HCT116 (cell line): ENCODE data around the gene DPH3. TPM values are rescaled to one million over a fixed set of nuclear protein-coding genes. Genes with fewer than 3 reads are reported as not detected.
"Not testable (repeated sequence)": the region's sequence is repeated elsewhere in the genome, so short reads cannot be mapped to it uniquely, and the experiment has no call there.

Experiments
- ATAC-seq: fragments of 200-7000 bp; cut with Tn5 transposase; 2 replicates; pipeline ENCODE4 v1.9.1; 2020; ENCODE audit warnings: mild to moderate bottlenecking, moderate library complexity
- BruUV-seq: library from RNA; stranded (reverse); fragments of 400-500 nt; replicated peaks from 2 replicates; lab custom pipeline; 2021; lab: Mats Ljungman, UMichigan
- CTCF ChIA-PET: fragments of 300-600 bp; sonication (Branson Sonifier 250); formaldehyde crosslinking; loops from one replicate; lab custom pipeline; 2021; ENCODE audit warnings: antibody characterized with exemption; lab: Charles Lee
- POLR2A ChIA-PET: fragments of 300-600, 350-600 bp; sonication (Branson Sonifier 250); formaldehyde crosslinking; loops from one replicate; lab custom pipeline; 2021; ENCODE audit warnings: antibody characterized with exemption; lab: Charles Lee
- RAD21 ChIA-PET, 2 experiments: fragments of 300-600 bp; sonication (Branson Sonifier 250); formaldehyde crosslinking; loops; one replicate each; lab custom pipeline; 2023; ENCODE audit warnings: low total read pairs in 2 of 2; ENCODE audit not compliant: uncharacterized antibody in 2 of 2, unreplicated experiment in 2 of 2, low non-redundant PET in 1 of 2; lab: Charles Lee
- DNase-seq: peaks from one replicate; pipeline ENCODE4 v3.0.0-alpha.2; 2010; ENCODE audit warnings: low read depth, low spot score
- H2AFZ ChIP-seq: fragments of 200-600 bp; shearing (Covaris generic), sonication (generic); 2 replicates; pipeline ENCODE4 v1.6.1; 2017; ENCODE audit warnings: low read depth, mixed run types, mixed read lengths, antibody characterized with exemption, low read length; ENCODE audit not compliant: poor library complexity, severe bottlenecking
- H3K27ac ChIP-seq: 2 replicates; pipeline ENCODE4 v1.5.1; 2012; ENCODE audit warnings: low read depth, low read length
- H3K27me3 ChIP-seq: fragments of 200-600 bp; sonication (generic); 2 replicates; pipeline ENCODE4 v1.6.1; 2016; ENCODE audit warnings: mixed run types, low read length, mixed read lengths; ENCODE audit not compliant: insufficient read depth
- H3K36me3 ChIP-seq, 2 experiments: fragments of 200-500 bp in 1 of 2; fragments of 200-600 bp in 1 of 2; sonication (Bioruptor generic) in 1 of 2; sonication (generic) in 1 of 2; 2 replicates each; pipeline versions ENCODE4 v1.5.1 to v1.6.1; 2014 to 2016; ENCODE audit warnings: low read length in 2 of 2, inconsistent platforms in 1 of 2, mixed read lengths in 1 of 2, mixed run types in 1 of 2; ENCODE audit not compliant: insufficient read depth in 2 of 2, control insufficient read depth in 1 of 2
- H3K4me1 ChIP-seq, 2 experiments: fragments of 200-600 bp in 1 of 2; sonication (generic) in 1 of 2; 2 replicates each; pipeline versions ENCODE4 v1.5.1 to v1.6.1; 2012 to 2017; ENCODE audit warnings: low read length in 2 of 2, inconsistent platforms in 1 of 2, mild to moderate bottlenecking in 1 of 2, mixed read lengths in 1 of 2, mixed run types in 1 of 2, moderate library complexity in 1 of 2; ENCODE audit not compliant: insufficient read depth in 2 of 2, control insufficient read depth in 1 of 2
- H3K4me2 ChIP-seq: fragments of 200-600 bp; sonication (generic); 2 replicates; pipeline ENCODE4 v1.6.1; 2017; ENCODE audit warnings: mixed run types, low read length, mixed read lengths
- H3K4me3 ChIP-seq, 2 experiments: fragments of 200-600 bp in 1 of 2; sonication (generic) in 1 of 2; replicated peaks in 1 of 2; 2 replicates each; pipeline ENCODE4 v1.5.1; 2011 to 2016; ENCODE audit warnings: low read length in 2 of 2, control low read depth in 1 of 2, low read depth in 1 of 2, mild to moderate bottlenecking in 1 of 2, mixed read lengths in 1 of 2, mixed run types in 1 of 2
- H3K79me2 ChIP-seq: fragments of 200-600 bp; sonication (generic); 2 replicates; pipeline ENCODE4 v1.6.1; 2017; ENCODE audit warnings: mild to moderate bottlenecking, mixed run types, low read length, moderate library complexity, mixed read lengths; ENCODE audit not compliant: insufficient read depth
- H3K9ac ChIP-seq: fragments of 200-600 bp; sonication (generic); 2 replicates; pipeline ENCODE4 v1.6.1; 2016; ENCODE audit warnings: low read length, mixed read lengths
- H3K9me2 ChIP-seq: fragments of 200-600 bp; sonication (generic), shearing (Covaris generic); 2 replicates; pipeline ENCODE4 v1.6.1; 2017; ENCODE audit warnings: mixed run types, mild to moderate bottlenecking, moderate library complexity; ENCODE audit not compliant: insufficient read depth
- H3K9me3 ChIP-seq, 2 experiments: fragments of 200-500 bp in 1 of 2; fragments of 200-600 bp in 1 of 2; sonication (Bioruptor generic) in 1 of 2; sonication (generic) in 1 of 2; 2 replicates each; pipeline ENCODE4 v1.6.1; 2014 to 2017; ENCODE audit warnings: low read length in 2 of 2, mixed read lengths in 2 of 2, inconsistent platforms in 1 of 2, low read depth in 1 of 2, mild to moderate bottlenecking in 1 of 2, mixed run types in 1 of 2, moderate library complexity in 1 of 2; ENCODE audit not compliant: control insufficient read depth in 1 of 2, insufficient read depth in 1 of 2
- H4K20me1 ChIP-seq: fragments of 200-600 bp; sonication (generic), shearing (Covaris generic); 2 replicates; pipeline ENCODE4 v1.6.1; 2017; ENCODE audit warnings: mixed run types, mild to moderate bottlenecking, moderate library complexity; ENCODE audit not compliant: insufficient read depth
- CBX3 ChIP-seq: IDR thresholded peaks from 2 replicates; pipeline ENCODE4 v1.6.1; 2012; ENCODE audit warnings: low read depth
- EGR1 ChIP-seq: IDR thresholded peaks from 2 replicates; pipeline ENCODE4 v1.6.1; 2012; ENCODE audit warnings: low read depth
- EZH2 ChIP-seq: fragments of 200-600 bp; sonication (generic); IDR thresholded peaks from 2 replicates; pipeline ENCODE4 v1.6.1; 2017; ENCODE audit warnings: antibody characterized with exemption, mixed run types
- FOSL1 ChIP-seq: IDR thresholded peaks from 2 replicates; pipeline ENCODE4 v1.6.1; 2012; ENCODE audit warnings: low read depth
- JUND ChIP-seq: IDR thresholded peaks from 2 replicates; pipeline ENCODE4 v1.6.1; 2012
- POLR2A ChIP-seq: IDR thresholded peaks from 2 replicates; pipeline ENCODE4 v1.7.0; 2011; ENCODE audit warnings: borderline replicate concordance; ENCODE audit not compliant: insufficient read depth, insufficient read length; ENCODE audit errors: extremely low read depth
- POLR2AphosphoS5 ChIP-seq: IDR thresholded peaks from 2 replicates; pipeline ENCODE4 v1.6.1; 2011; ENCODE audit warnings: mild to moderate bottlenecking, low read depth, low read length, moderate library complexity
- SP1 ChIP-seq: IDR thresholded peaks from 2 replicates; pipeline ENCODE4 v1.6.1; 2012; ENCODE audit warnings: low read depth
- SRF ChIP-seq: IDR thresholded peaks from 2 replicates; pipeline ENCODE4 v1.6.1; 2012; ENCODE audit warnings: low read depth
- TCF7L2 ChIP-seq: IDR thresholded peaks from 2 replicates; pipeline ENCODE4 v1.7.0; 2011; ENCODE audit warnings: borderline replicate concordance, inconsistent platforms; ENCODE audit not compliant: insufficient read depth, insufficient read length; ENCODE audit errors: extremely low read depth
- intact Hi-C: fragments of 100-400 bp; cut with micrococcal nuclease; formaldehyde crosslinking; loops from 2 replicates; pipeline ENCODE4 v1.10.0; 2022
- total RNA-seq: library from RNA; stranded (reverse); gene quantifications from one replicate; pipeline ENCODE4 v1.2.1, GENCODE V29; 2021; ENCODE audit not compliant: unreplicated experiment
- TF ChIP-seq, protein P1 (sequence below): IDR thresholded peaks from 2 replicates; pipeline ENCODE4 v1.6.1; 2012
- TF ChIP-seq, protein P2 (sequence below): IDR thresholded peaks from 2 replicates; pipeline ENCODE4 v1.6.1; 2012
- TF ChIP-seq, protein P3 (sequence below): IDR thresholded peaks from 2 replicates; pipeline ENCODE4 v1.6.1; 2012; ENCODE audit warnings: low read depth

The DPH3 gene
- total RNA-seq, 1 experiment from 2014 or later = 13.8 TPM

DNA sequence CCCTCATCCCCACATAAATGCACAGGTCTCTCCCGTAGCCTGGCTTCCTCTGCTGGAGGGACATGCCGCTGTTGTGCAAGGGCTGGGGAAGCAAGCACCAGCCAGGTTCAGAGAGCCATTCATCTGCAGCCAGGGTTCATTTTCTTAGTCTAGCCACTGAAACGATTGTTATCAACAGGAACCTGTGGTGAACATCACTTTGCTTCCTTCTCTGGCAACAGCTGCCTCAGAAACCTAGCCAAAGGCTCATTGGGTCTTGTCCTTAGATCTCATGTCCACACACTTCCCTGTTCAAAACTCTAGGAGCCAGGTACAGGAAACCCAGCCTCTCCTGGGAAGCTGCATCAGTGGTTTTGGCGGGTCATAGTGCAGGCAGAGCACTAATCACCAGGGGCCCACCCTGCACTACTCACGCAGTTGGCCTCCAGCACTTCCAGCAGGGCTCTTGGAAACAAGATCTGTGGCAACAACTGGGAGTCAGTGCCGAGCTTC is 47.3 kb upstream of the DPH3 start (continued):
- TF ChIP-seq FOSL1 (no peak), SP1 (no peak), CBX3 (no peak), EGR1 (no peak), POLR2AphosphoS5 (no peak)
- TF ChIP-seq, protein P1, sequence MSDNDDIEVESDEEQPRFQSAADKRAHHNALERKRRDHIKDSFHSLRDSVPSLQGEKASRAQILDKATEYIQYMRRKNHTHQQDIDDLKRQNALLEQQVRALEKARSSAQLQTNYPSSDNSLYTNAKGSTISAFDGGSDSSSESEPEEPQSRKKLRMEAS = no peak
- TF ChIP-seq, protein P2, sequence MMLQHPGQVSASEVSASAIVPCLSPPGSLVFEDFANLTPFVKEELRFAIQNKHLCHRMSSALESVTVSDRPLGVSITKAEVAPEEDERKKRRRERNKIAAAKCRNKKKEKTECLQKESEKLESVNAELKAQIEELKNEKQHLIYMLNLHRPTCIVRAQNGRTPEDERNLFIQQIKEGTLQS = no peak

DNA sequence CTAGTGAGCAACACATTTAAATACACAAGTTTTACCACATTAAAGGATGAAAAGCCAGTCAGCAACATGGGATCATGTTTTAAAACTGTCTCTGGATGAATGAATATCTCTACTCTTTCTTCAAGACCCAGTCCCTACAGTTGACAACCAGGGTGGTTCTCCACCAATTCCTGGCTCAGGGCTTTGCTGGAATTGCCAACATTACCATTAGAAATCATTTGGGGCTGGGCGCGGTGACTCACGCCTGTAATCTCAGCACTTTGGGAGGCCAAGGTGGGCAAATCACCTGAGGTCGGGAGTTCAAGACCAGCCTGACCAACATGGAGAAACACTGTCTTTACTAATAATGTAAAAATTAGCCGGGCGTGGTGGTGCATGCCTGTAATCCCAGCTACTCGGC is 45.7 kb upstream of the DPH3 start:
- H3K9ac ChIP-seq, H3K27ac ChIP-seq, CTCF ChIA-PET, H3K27me3 ChIP-seq, H3K4me2 ChIP-seq, H2AFZ ChIP-seq, intact Hi-C loops, H3K9me2 ChIP-seq, DNase-seq, BruUV-seq, H3K36me3 ChIP-seq, H3K4me3 ChIP-seq, H3K9me3 ChIP-seq, ATAC-seq, RAD21 ChIA-PET, H3K79me2 ChIP-seq, H4K20me1 ChIP-seq: not testable (repeated sequence)
- POLR2A ChIA-PET = interaction anchor here (0.7 kb wide), 1 partner anchor 494 kb away, joined by 3 read pairs; no protein-coding TSS in a partner anchor
- H3K4me1 ChIP-seq = peaks cover 7 to 17% of the 10 kb centered on the region in 2 experiments; a peak in 3 of 4 replicates

DNA sequence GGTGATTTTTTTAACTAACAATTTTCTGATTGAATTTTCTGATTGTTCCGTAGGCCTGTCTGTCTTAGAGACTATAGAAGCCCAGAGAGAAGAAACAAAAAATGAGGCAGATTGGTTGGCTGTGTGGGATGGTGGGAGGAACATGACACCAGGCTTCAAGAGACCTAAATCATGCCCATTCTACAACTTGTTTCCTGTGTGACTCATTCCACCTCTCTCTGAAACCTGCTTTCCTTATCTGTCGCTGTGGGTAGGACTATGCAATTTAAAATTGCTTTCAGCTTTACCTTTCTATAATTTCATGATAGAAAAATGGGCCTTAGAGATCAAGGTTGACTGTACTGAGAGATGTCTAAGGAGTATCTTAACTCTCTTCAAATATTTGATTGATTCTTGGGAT is 44.8 kb upstream of the DPH3 start:
- Histone ChIP-seq H3K4me1 (peaks cover 7 to 17% of the 10 kb centered on the region in 2 experiments; a peak in 3 of 4 replicates), H3K36me3 (peaks cover 0 to 4% of the 10 kb centered on the region in 2 experiments; a peak in 2 of 4 replicates), H3K9ac (no peak overlapping the region), H3K4me2 (peak overlapping the region; percentile 56), H3K9me3 (no peaks in the 10 kb centered on the region), H4K20me1 (no peaks in the 10 kb centered on the region), H3K4me3 (no peak overlapping the region), H3K79me2 (no peaks in the 10 kb centered on the region; the same call in 1 of the 2 replicates), H3K9me2 (no peaks in the 10 kb centered on the region), H3K27ac (no peak overlapping the region), H3K27me3 (no peaks in the 10 kb centered on the region), H2AFZ (no peak overlapping the region)
- DNase-seq (peak; percentile 57), ATAC-seq (peak; percentile 96)
- BruUV-seq = no TSS peak
- CTCF ChIA-PET = no interaction called here
- RAD21 ChIA-PET = no interaction called here
- intact Hi-C loops = no loop called here
- POLR2A ChIA-PET = no interaction called here
- peak; percentile 76 for TF ChIP-seq FOSL1
- no peak for TF ChIP-seq EGR1
- TF ChIP-seq JUND = peak; percentile 74
- TF ChIP-seq TCF7L2 = peak; percentile 10
- TF ChIP-seq EZH2 = no peak
- TF ChIP-seq SRF = no peak; the same call in 1 of the 2 replicates
- peak; percentile 46; the same call in 1 of the 2 replicates for TF ChIP-seq CBX3
- no peak for TF ChIP-seq POLR2A
- TF ChIP-seq, protein P3, sequence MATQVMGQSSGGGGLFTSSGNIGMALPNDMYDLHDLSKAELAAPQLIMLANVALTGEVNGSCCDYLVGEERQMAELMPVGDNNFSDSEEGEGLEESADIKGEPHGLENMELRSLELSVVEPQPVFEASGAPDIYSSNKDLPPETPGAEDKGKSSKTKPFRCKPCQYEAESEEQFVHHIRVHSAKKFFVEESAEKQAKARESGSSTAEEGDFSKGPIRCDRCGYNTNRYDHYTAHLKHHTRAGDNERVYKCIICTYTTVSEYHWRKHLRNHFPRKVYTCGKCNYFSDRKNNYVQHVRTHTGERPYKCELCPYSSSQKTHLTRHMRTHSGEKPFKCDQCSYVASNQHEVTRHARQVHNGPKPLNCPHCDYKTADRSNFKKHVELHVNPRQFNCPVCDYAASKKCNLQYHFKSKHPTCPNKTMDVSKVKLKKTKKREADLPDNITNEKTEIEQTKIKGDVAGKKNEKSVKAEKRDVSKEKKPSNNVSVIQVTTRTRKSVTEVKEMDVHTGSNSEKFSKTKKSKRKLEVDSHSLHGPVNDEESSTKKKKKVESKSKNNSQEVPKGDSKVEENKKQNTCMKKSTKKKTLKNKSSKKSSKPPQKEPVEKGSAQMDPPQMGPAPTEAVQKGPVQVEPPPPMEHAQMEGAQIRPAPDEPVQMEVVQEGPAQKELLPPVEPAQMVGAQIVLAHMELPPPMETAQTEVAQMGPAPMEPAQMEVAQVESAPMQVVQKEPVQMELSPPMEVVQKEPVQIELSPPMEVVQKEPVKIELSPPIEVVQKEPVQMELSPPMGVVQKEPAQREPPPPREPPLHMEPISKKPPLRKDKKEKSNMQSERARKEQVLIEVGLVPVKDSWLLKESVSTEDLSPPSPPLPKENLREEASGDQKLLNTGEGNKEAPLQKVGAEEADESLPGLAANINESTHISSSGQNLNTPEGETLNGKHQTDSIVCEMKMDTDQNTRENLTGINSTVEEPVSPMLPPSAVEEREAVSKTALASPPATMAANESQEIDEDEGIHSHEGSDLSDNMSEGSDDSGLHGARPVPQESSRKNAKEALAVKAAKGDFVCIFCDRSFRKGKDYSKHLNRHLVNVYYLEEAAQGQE = no peak
